ENCODE data around the gene FKBP5.

DNA sequence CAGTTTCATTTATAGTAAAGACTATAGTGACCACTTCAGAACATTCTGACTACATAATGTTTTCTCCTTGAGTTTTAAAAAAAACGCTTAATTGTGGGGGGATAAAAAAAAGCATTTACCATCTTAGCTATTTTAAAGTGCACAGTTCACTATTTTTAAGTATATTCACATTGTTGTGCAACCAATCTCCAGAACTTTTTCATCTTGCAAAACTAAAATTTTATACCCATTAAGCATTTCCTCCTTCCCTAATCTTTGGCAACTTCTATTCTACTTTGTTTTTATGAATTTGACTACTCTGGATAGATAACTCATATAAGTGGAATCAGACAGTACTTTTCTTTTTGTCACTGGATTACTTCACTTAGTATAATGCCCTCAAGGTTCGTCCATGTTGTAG lies 62.3 kb downstream of the FKBP5 start:
- TF ChIP-seq TAF1 (IDR thresholded peaks at IDR 0.05; ENCODE audit: borderline replicate concordance, low read depth, low read length) (no peak), POLR2A (IDR thresholded peaks at IDR 0.05; ENCODE audit: low read depth, low read length) (no peak)

Measured in GM12892 (cell line).